Hypothalamus (tissue), 51 donors: ENCODE measurements around the gene WNT3.
"Not testable (repeated sequence)": the region's sequence is repeated elsewhere in the genome, so short reads cannot be mapped to it uniquely, and the experiment has no call there.

Source experiments
- DNase-seq, 51 donors: peaks; one replicate each; lab custom pipeline; 2025; lab: John Stamatoyannopoulos, UW

The WNT3 gene

GRCh38 chr17:46815474-46816353 is 2.8 kb downstream of the WNT3 start:
- DNase-seq: no peak

GRCh38 chr17:46814446-46814845 is 4.0 kb downstream of the WNT3 start:
- DNase-seq: no peak

- DNase-seq: no peak
Measured at GRCh38 chr17:46813920-46814319, 4.6 kb downstream of the WNT3 start.

DNA sequence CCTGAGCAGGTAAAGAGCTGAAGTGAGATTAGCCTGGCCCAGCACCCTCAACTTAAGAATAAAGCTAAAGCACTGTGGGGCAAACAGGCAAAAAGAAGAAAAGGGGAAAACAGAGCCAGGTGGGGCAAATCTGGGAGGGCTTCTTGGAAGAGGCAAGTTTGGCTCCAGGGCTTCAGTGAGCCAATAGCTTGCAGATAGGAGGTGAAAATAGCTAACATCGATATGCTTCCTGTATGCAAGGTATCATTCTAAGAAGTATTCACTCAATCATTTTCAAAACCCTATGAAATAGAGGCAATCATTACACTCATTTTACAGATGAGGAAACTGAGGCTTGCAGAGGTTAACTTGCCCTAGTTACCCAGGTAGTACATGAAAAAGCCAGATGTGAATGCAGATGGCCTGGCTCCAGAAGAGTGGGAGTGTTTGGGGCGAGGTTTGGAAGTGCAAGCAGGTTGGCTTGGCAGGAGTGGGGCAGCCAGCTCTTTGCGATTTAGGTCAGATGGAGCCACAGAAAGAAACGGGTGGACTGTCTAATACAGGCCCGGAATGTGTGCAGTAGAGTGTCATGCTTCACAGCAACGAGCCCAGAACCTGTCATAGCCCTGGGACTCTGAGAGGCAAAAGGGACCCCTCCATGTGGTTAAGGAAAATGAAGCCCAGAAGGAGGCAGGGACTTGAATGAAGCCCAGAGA is 5.7 kb downstream of the WNT3 start:
- DNase-seq: no peak

GRCh38 chr17:46811978-46812583 is 6.4 kb downstream of the WNT3 start:
- DNase-seq: no peak

DNA sequence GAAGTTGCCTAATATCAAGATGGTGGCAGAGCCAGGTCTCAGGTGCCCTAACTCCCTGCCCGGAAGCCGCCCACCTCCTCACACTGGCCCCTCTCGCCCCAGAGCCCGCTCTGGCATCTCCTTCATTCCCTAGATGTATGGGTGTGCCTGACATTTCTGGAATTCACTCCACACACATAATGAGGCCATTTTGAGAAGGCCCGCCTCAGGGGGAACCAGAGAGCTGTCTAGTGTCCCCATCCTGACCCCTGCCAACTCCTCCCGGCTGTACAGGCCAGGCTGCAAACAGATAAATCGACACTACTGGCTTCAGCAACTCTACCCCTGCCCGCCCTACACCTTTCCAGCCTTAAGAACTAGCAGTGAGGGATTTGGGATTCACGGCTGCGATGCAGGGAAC is 7.7 kb downstream of the WNT3 start:
- DNase-seq: no peak

GRCh38 chr17:46809110-46809571 is 9.4 kb downstream of the WNT3 start:
- DNase-seq: no peak

GRCh38 chr17:46805771-46806170 is 12.7 kb downstream of the WNT3 start:
- no peak for DNase-seq

DNA sequence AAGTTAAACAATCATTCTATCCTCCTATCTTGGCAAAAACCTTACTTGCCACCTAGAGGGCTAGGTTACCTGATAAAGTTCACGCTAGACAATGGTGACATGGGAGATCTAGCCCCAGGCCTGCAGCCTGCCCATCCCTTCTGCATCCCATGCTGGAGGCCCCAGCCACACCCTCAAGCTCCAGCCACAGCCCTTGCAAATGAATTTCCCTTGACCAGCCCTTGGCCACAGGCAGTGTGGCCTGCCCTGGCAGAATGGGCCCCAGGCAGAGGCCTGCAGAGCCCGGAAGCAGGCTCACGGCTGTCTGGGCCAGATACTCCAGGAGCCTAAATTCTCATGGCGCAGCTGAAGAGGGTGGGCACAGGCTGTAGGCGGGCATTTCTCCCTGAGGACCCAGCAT is 14.9 kb downstream of the WNT3 start:
- no peak for DNase-seq

DNA sequence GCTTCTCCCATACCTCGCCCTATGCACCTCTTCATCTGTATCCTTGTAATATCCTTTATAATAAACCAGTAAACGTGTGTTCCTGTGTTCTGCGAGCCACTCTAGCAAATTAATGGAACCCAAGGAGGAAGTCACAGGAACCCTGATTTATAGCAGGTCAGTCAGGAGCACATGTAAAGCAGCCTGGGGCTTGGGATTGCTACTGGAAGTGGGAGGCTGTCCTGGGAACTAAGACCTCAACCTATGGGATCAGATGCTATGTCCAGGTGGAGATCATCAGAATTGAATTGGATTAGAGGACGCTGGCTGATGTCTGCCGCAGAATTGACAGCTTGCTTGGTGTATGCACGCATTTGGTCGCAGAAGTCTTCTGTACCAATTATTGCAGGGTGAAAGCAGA is 15.7 kb downstream of the WNT3 start:
- no peak for DNase-seq

- DNase-seq: no peak
Measured at GRCh38 chr17:46800573-46800972, 17.9 kb downstream of the WNT3 start.

- DNase-seq: no peak
Measured at GRCh38 chr17:46796956-46797530, 21.4 kb downstream of the WNT3 start.

DNA sequence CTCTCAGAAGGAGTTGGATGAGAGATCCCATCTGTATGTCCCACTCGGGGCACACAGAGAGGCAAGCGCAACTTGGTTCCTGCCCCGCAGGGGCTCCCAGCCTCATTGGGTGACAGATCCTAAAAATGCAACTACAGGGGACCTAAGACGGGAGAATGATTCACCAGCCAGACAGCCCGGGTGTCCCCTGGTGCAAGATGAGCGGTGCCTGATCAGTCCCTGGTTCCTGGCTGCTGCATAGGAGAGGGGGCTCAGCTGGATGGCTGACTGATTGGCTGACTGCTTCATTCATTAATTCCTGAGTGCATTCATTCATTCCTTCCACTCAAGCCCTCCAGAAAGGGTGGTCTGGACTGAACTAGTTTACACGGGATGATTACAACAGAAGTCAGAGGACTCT is 22.0 kb downstream of the WNT3 start:
- no peak for DNase-seq

DNA sequence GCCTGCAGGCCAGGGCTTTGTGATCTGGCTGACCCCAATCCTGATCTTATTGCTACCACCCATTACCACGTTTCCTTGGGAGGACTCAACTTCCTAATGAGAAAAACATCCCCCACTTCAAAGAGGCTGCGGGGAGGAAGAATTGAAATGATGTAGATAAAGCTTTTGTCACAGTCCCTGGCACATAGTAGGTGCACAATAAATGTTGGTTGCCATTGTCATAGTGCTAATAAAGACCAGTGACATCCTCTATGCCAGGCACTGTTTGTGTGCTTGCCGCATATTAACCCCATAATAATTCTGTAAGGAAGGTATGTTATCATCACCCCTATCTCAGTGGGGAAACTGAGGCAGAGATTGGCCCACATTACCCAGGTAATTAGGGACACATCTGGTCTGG is 22.4 kb downstream of the WNT3 start:
- no peak for DNase-seq

GRCh38 chr17:46795379-46795952 is 23.0 kb downstream of the WNT3 start:
- DNase-seq: no peak

GRCh38 chr17:46794318-46794717 is 24.2 kb downstream of the WNT3 start:
- no peak for DNase-seq

DNA sequence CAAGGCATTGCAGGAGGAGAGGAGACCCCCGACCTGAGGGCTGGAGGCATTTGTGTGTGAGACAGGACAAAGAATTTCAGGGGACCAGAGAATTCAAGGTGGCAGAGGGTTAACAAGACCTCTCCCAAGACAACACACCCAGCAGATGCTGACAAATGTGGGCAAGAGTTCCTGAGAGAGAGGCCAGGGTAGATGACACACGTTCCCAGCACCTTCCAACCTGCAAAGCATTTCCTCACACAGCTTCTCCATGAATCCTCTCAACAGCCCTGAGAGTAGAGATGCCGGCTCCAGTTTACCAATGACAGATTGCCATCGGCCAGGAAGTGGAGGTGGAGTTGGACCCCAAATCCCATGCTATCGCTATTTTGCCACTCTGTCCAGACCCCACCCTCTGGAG is 25.0 kb downstream of the WNT3 start:
- DNase-seq: no peak

- not testable (repeated sequence) for DNase-seq
Measured at GRCh38 chr17:46793023-46793422, 25.5 kb downstream of the WNT3 start.

DNA sequence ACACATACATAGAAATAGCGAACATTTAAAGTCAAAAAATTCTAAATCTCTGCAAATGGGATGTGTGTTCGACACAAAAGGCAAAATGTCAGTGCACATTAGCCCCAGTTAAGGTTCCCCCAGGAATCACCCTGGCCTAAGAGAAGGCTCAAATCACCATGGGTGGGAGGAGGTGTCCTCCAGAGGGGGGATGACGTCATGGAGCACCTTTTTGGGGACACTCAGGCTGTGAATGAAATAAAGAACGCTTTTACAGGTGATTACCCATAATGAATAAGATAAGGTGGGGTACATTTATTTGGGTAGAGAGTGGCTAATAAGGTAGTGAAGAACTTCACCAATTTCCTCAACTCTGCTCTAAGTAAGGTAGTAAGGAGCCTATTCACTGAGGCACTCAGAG is 26.4 kb downstream of the WNT3 start:
- no peak for DNase-seq

DNA sequence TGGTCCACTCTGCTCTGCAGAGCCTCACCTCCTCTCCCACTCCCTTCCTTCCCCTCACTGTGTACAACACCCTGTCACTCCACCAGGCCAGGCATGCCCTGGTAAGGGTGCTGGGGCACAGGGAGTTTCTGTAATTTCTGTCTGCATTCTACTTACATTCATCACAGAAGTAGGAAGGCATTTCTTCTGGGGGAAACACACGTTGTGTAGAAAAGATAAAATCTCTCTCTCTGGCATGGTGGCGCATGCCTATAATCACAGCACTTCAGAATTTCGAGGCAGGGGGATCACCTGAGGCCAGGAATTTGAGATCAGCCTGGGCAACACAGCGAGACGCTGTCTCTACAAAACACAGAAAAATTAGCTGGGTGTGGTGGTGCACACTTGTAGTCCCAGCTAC is 27.0 kb downstream of the WNT3 start:
- no peak for DNase-seq

GRCh38 chr17:46790216-46790615 is 28.3 kb downstream of the WNT3 start:
- no peak for DNase-seq
